Activated naive CD4-positive, alpha-beta T cell treated with anti-CD3 and anti-CD28 coated beads, Interleukin-2, amount 50 U/mL, for 24 hours (primary cell): ENCODE results near the gene MAFF.
A peak's percentile ranks its signal among the peaks of the same experiment; 100 is the strongest.
"Not testable (repeated sequence)": the region's sequence is repeated elsewhere in the genome, so short reads cannot be mapped to it uniquely, and the experiment has no call there.

Source experiments
- H3K27ac Mint-ChIP-seq: one replicate; pipeline ENCODE4 v1.8.0; 2021; ENCODE audit warnings: mild to moderate bottlenecking, mixed read lengths
- H3K27me3 Mint-ChIP-seq: one replicate; pipeline ENCODE4 v1.8.0; 2021; ENCODE audit warnings: mixed read lengths
- H3K36me3 Mint-ChIP-seq: one replicate; pipeline ENCODE4 v1.8.0; 2021; ENCODE audit warnings: mixed read lengths
- H3K4me1 Mint-ChIP-seq: one replicate; pipeline ENCODE4 v1.8.0; 2021; ENCODE audit warnings: mixed read lengths
- H3K4me3 Mint-ChIP-seq: one replicate; pipeline ENCODE4 v1.8.0; 2021; ENCODE audit warnings: mild to moderate bottlenecking, mixed read lengths
- H3K9me3 Mint-ChIP-seq: one replicate; pipeline ENCODE4 v1.8.0; 2021; ENCODE audit warnings: mixed read lengths

Gene MAFF

GRCh38 chr22:38223289-38223960 lies 21.6 kb downstream of the MAFF start:
- H3K4me3 Mint-ChIP-seq = no peak overlapping the region
- no peaks in the 10 kb centered on the region for H3K27me3 Mint-ChIP-seq
- H3K36me3 Mint-ChIP-seq = peaks cover 2% of the 10 kb centered on the region
- H3K9me3 Mint-ChIP-seq = no peaks in the 10 kb centered on the region
- H3K4me1 Mint-ChIP-seq = peaks cover 6% of the 10 kb centered on the region
- H3K27ac Mint-ChIP-seq = peak overlapping the region; percentile 68

- no peaks in the 10 kb centered on the region for H3K27me3 Mint-ChIP-seq
- no peak overlapping the region for H3K4me3 Mint-ChIP-seq
Measured at GRCh38 chr22:38226853-38227649, 25.3 kb downstream of the MAFF start.

GRCh38 chr22:38228326-38228872 lies 26.6 kb downstream of the MAFF start:
- no peak overlapping the region for H3K4me3 Mint-ChIP-seq
- peaks cover 7% of the 10 kb centered on the region for H3K4me1 Mint-ChIP-seq
- no peaks in the 10 kb centered on the region for H3K36me3 Mint-ChIP-seq
- H3K27ac Mint-ChIP-seq = no peak overlapping the region
- H3K9me3 Mint-ChIP-seq = no peaks in the 10 kb centered on the region
- no peaks in the 10 kb centered on the region for H3K27me3 Mint-ChIP-seq

More at GRCh38 chr22:38226853-38227649, 25.3 kb downstream of the MAFF start:
- H3K4me1 Mint-ChIP-seq = peaks cover 7% of the 10 kb centered on the region
- no peaks in the 10 kb centered on the region for H3K9me3 Mint-ChIP-seq
- no peak overlapping the region for H3K27ac Mint-ChIP-seq
- no peaks in the 10 kb centered on the region for H3K36me3 Mint-ChIP-seq

GRCh38 chr22:38228873-38229740 lies 27.3 kb downstream of the MAFF start:
- Mint-ChIP-seq H3K27me3 (no peaks in the 10 kb centered on the region), H3K9me3 (no peaks in the 10 kb centered on the region), H3K4me1 (peaks cover 7% of the 10 kb centered on the region), H3K27ac (no peak overlapping the region), H3K36me3 (no peaks in the 10 kb centered on the region), H3K4me3 (no peak overlapping the region)

GRCh38 chr22:38230108-38230825 lies 28.5 kb downstream of the MAFF start:
- H3K27me3 Mint-ChIP-seq = no peaks in the 10 kb centered on the region
- H3K27ac Mint-ChIP-seq = peak overlapping the region; percentile 70
- H3K36me3 Mint-ChIP-seq = no peaks in the 10 kb centered on the region
- no peaks in the 10 kb centered on the region for H3K9me3 Mint-ChIP-seq
- H3K4me3 Mint-ChIP-seq = no peak overlapping the region
- peaks cover 7% of the 10 kb centered on the region for H3K4me1 Mint-ChIP-seq

GRCh38 chr22:38230916-38231315 lies 29.1 kb downstream of the MAFF start:
- Mint-ChIP-seq H3K27me3 (no peaks in the 10 kb centered on the region), H3K27ac (peak overlapping the region; percentile 51), H3K4me1 (peaks cover 7% of the 10 kb centered on the region), H3K36me3 (no peaks in the 10 kb centered on the region), H3K4me3 (no peak overlapping the region), H3K9me3 (no peaks in the 10 kb centered on the region)

GRCh38 chr22:38232196-38232595 lies 30.4 kb downstream of the MAFF start:
- no peaks in the 10 kb centered on the region for H3K27me3 Mint-ChIP-seq
- peaks cover 7% of the 10 kb centered on the region for H3K4me1 Mint-ChIP-seq
- peaks cover 2% of the 10 kb centered on the region for H3K36me3 Mint-ChIP-seq
- H3K27ac Mint-ChIP-seq = no peak overlapping the region
- no peak overlapping the region for H3K4me3 Mint-ChIP-seq
- H3K9me3 Mint-ChIP-seq = no peaks in the 10 kb centered on the region

- Mint-ChIP-seq H3K4me3 (no peak overlapping the region), H3K9me3 (no peaks in the 10 kb centered on the region), H3K27ac (no peak overlapping the region), H3K27me3 (no peaks in the 10 kb centered on the region), H3K4me1 (peaks cover 7% of the 10 kb centered on the region), H3K36me3 (peaks cover 2% of the 10 kb centered on the region)
Measured at GRCh38 chr22:38233427-38233826, 31.6 kb downstream of the MAFF start.

GRCh38 chr22:38233856-38234255 lies 32.1 kb downstream of the MAFF start:
- H3K36me3 Mint-ChIP-seq, H3K4me3 Mint-ChIP-seq, H3K9me3 Mint-ChIP-seq, H3K27me3 Mint-ChIP-seq, H3K27ac Mint-ChIP-seq, H3K4me1 Mint-ChIP-seq: not testable (repeated sequence)

GRCh38 chr22:38235240-38235850 lies 33.6 kb downstream of the MAFF start:
- no peaks in the 10 kb centered on the region for H3K9me3 Mint-ChIP-seq
- no peak overlapping the region for H3K4me3 Mint-ChIP-seq
- H3K27ac Mint-ChIP-seq = no peak overlapping the region
- peaks cover 3% of the 10 kb centered on the region for H3K4me1 Mint-ChIP-seq
- no peaks in the 10 kb centered on the region for H3K27me3 Mint-ChIP-seq
- H3K36me3 Mint-ChIP-seq = peaks cover 3% of the 10 kb centered on the region

GRCh38 chr22:38236786-38237185 lies 35.0 kb downstream of the MAFF start:
- no peak overlapping the region for H3K27ac Mint-ChIP-seq
- no peak overlapping the region for H3K4me3 Mint-ChIP-seq
- no peaks in the 10 kb centered on the region for H3K27me3 Mint-ChIP-seq
- H3K4me1 Mint-ChIP-seq = no peaks in the 10 kb centered on the region
- H3K36me3 Mint-ChIP-seq = peaks cover 4% of the 10 kb centered on the region
- H3K9me3 Mint-ChIP-seq = no peaks in the 10 kb centered on the region

- Mint-ChIP-seq H3K27ac (no peak overlapping the region), H3K9me3 (no peaks in the 10 kb centered on the region), H3K27me3 (no peaks in the 10 kb centered on the region), H3K4me3 (no peak overlapping the region), H3K36me3 (peaks cover 5% of the 10 kb centered on the region), H3K4me1 (no peaks in the 10 kb centered on the region)
Measured at GRCh38 chr22:38238519-38239071, 36.8 kb downstream of the MAFF start.

- H3K27ac Mint-ChIP-seq = no peak overlapping the region
- no peak overlapping the region for H3K4me3 Mint-ChIP-seq
- H3K9me3 Mint-ChIP-seq = no peaks in the 10 kb centered on the region
- no peaks in the 10 kb centered on the region for H3K27me3 Mint-ChIP-seq
- no peaks in the 10 kb centered on the region for H3K4me1 Mint-ChIP-seq
- H3K36me3 Mint-ChIP-seq = peaks cover 5% of the 10 kb centered on the region
Measured at GRCh38 chr22:38239101-38239761, 37.4 kb downstream of the MAFF start.

- peak overlapping the region; percentile 52 for H3K27ac Mint-ChIP-seq
- H3K27me3 Mint-ChIP-seq = no peaks in the 10 kb centered on the region
- H3K4me3 Mint-ChIP-seq = no peak overlapping the region
- H3K4me1 Mint-ChIP-seq = no peaks in the 10 kb centered on the region
- peaks cover 5% of the 10 kb centered on the region for H3K36me3 Mint-ChIP-seq
- H3K9me3 Mint-ChIP-seq = no peaks in the 10 kb centered on the region
Measured at GRCh38 chr22:38240734-38241252, 39.0 kb downstream of the MAFF start.
